IgD-negative memory B cell (primary cell): Measurements from ENCODE around the gene TBKBP1. TPM values are rescaled to one million over a fixed set of nuclear protein-coding genes. Genes with fewer than 3 reads are reported as not detected.
A peak's percentile ranks its signal among the peaks of the same experiment; 100 is the strongest.

Source experiments
- H3K27ac Mint-ChIP-seq, 3 donors: one replicate each; pipeline ENCODE4 v1.8.0; 2020 to 2022; ENCODE audit warnings: mild to moderate bottlenecking in 3 of 3, mixed read lengths in 3 of 3, moderate library complexity in 1 of 3
- H3K27me3 Mint-ChIP-seq: one replicate; pipeline ENCODE4 v1.8.0; 2021; ENCODE audit warnings: mixed read lengths
- H3K36me3 Mint-ChIP-seq: one replicate; pipeline ENCODE4 v1.8.0; 2020; ENCODE audit warnings: mild to moderate bottlenecking, mixed read lengths
- H3K4me1 Mint-ChIP-seq, 3 donors: one replicate each; pipeline ENCODE4 v1.8.0; 2020 to 2022; ENCODE audit warnings: mixed read lengths in 3 of 3, mild to moderate bottlenecking in 1 of 3
- H3K4me3 Mint-ChIP-seq, 4 donors: one replicate each; pipeline ENCODE4 v1.8.0; 2020 to 2022; ENCODE audit warnings: mild to moderate bottlenecking in 4 of 4, mixed read lengths in 4 of 4, moderate library complexity in 3 of 4
- H3K9me3 Mint-ChIP-seq, 3 donors: one replicate each; pipeline ENCODE4 v1.8.0; 2020 to 2021; ENCODE audit warnings: mixed read lengths in 3 of 3, mild to moderate bottlenecking in 1 of 3
- polyA plus RNA-seq: library from polyadenylated mRNA; unstranded; fragments of 300-500 nt; fragmentation: Illumina TruSeq; gene quantifications from one replicate; pipeline ENCODE4 v1.2.3, GENCODE V29; 2021

TBKBP1 gene
- polyA plus RNA-seq, 1 donor from 2014 or later, result 0.24 TPM

DNA sequence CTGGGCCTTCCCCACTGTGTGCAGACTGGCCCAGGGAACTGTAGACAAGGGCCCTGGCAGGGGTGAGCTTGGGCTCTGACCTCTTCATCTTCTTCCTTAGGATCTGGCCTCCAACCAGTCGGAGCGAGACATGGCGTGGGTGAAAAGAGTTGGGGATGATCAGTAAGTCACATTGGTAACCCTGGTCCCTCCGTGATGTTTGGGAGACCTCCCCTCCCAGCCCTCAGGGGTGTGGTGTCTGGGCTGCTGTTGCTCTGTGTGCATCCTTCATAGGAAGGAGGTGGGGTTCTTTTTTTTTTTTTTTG is 5.5 kb downstream of the TBKBP1 start:
- Mint-ChIP-seq H3K9me3 (no peaks in the 10 kb centered on the region), H3K4me3 (no peak overlapping the region), H3K27me3 (no peaks in the 10 kb centered on the region), H3K36me3 (no peaks in the 10 kb centered on the region), H3K4me1 (peaks cover 12 to 32% (median 31%) of the 10 kb centered on the region in 3 donors), H3K27ac (no peak overlapping the region)

DNA sequence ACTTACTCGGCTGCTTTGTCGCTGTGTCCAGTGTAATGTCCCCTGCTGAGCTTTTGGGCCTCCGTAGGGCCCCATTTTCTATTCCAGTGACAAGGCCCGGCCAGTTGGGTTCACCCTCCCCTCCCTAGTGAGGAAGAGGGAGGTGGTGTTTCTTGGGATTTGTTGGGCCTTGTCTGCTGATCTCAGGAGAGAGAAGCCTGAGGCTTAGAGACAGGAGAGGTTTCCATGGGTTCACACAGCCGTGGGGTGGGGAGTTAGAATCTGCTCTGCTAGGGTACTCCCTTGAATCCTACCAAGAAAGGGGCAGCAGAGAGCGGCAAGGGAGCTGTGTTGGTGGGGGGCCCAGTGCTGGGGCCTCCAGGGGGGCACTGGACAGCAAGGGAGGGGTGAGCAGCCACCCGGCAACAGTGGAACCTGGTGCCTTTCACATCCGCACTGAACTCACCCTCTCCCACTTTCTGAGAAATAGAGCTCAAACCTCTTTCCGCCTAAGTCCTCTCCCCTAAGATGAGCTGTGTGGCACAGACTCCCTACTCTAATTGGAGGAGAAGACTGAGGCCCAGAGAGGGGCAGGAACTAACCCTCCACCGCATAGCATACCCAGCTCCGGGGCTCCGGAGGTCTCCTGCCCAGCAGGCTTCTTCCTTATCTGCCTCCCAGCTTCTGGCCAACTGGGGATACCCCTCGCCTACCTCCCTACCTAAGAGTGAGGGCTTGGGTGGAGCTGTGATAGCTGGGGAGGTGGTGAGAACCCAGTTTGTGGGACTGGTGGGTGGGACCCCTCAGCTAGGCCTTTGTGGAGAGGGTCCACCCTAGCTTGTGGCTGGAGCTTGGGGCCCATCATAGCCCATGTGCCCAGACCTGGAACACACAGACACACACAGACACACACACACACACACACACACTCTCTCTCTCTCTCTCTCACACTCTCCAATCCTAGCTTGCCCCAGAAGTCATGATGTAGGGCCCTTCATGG is 6.8 kb downstream of the TBKBP1 start:
- Mint-ChIP-seq H3K36me3 (no peaks in the 10 kb centered on the region), H3K27ac (peak overlapping the region; percentile 42 to 74 (median 53)), H3K27me3 (peaks cover 3% of the 10 kb centered on the region), H3K4me3 (peak overlapping the region in 2 of 4 donors; percentile 68 to 76), H3K4me1 (peaks cover 25 to 40% (median 39%) of the 10 kb centered on the region in 3 donors), H3K9me3 (no peaks in the 10 kb centered on the region)

DNA sequence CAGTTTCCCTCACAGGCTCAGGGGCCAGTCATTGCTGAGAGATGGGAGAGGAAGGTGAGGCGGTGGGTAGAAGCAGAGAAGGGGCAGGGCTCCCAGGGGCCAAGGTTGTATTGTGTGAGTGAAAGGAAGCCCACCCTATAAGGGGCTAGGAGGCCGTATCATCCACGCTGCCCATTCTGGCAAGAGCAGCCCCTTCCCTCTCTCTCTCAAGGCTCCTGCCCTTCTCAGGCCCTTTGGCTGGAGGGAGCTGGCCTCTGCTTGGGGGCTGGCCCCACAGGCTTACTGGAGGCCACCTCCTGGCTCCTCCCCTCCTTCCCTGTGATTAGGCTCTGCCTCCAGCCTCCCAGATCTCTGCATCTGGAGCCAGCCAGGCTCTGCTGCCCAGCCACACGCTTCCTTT is 7.6 kb downstream of the TBKBP1 start:
- Mint-ChIP-seq H3K27me3 (peaks cover 3% of the 10 kb centered on the region), H3K4me3 (peak overlapping the region in 2 of 4 donors; percentile 33 to 72), H3K9me3 (no peaks in the 10 kb centered on the region), H3K4me1 (peaks cover 26 to 48% (median 45%) of the 10 kb centered on the region in 3 donors), H3K36me3 (no peaks in the 10 kb centered on the region), H3K27ac (peak overlapping the region in 2 of 3 donors; percentile 42 to 74)

DNA sequence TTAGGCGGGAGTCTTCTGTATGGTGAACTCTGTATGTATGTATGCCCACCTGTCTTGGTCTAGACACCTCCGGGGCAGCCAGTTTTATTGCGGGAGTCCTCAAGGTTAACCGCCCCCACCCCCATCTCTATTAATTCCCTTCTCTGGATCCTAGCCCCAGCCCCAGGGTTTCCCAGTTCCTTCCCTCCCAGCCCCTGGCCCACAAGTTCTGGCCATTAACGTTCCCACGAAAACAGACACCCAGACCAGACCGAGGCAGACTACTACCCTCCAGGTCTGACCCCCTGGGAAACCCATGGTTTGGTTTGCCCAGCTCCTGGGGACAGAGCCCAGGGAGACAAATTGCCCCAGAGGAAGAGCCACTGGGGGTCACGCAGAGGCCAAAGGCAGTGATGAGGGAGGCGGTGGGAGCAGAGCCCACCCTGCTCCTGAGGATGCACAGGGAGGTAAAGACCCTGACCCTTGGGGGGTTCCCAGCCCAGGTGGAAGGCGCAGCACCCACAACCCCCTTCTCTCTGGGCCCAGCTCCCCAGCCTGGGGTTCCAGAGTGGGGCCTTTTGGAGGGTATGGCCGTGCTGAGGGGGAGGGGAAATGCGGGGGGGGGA is 8.5 kb downstream of the TBKBP1 start:
- Mint-ChIP-seq H3K9me3 (no peaks in the 10 kb centered on the region), H3K27me3 (peaks cover 3% of the 10 kb centered on the region)

DNA sequence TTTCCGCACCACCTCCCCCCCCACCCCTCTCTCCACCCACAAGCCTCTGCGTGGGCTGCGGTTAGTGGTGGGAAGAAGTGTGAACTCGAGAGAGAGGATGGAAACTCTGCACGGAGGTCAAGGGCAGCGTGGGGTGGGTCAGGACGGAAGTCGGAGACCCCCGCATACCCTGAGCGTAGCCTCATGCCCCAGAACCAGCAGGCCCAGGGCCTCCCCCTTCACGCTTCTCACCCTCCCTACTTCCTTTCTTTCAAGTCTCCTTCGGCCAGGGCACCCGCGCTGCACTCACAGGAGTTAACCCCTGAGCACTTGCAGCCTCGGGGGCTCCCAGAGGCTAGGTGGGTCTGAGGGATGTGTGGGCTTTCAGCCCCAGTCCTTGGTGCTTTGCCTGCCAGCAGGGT is 9.2 kb downstream of the TBKBP1 start:
- Mint-ChIP-seq H3K36me3 (no peaks in the 10 kb centered on the region), H3K27me3 (peaks cover 3% of the 10 kb centered on the region), H3K9me3 (no peaks in the 10 kb centered on the region), H3K4me1 (peaks cover 33 to 54% (median 46%) of the 10 kb centered on the region in 3 donors), H3K4me3 (peak overlapping the region; percentile 57 to 92 (median 80)), H3K27ac (peak overlapping the region in 2 of 3 donors; percentile 77 to 97)

More for the DNA sequence above, 8.5 kb downstream of the TBKBP1 start:
- peaks cover 33 to 54% (median 46%) of the 10 kb centered on the region in 3 donors for H3K4me1 Mint-ChIP-seq
- H3K36me3 Mint-ChIP-seq, result no peaks in the 10 kb centered on the region
- H3K27ac Mint-ChIP-seq, result peak overlapping the region in 2 of 3 donors; percentile 42 to 64
- H3K4me3 Mint-ChIP-seq, result peak overlapping the region; percentile 52 to 74 (median 64)

DNA sequence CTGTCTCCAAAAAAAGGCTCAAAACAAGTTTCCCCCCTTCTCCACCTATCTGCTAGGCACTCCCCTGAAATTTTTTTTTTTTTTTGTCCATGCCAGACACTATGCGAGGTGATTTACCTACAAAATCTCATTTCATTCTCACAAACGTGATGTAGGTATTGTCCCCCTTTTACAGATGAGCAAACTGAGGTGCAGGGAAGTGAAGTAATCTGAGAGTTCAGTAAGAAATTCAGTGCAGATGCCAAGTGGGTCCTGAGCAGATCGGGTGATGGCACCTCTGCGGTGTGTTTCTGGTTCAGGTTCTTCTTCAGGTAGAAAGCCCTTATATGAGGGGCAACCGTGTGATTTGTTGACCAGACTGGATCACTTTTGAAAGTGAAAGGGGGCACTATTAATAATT is 9.7 kb downstream of the TBKBP1 start:
- H3K27ac Mint-ChIP-seq, result peak overlapping the region; percentile 77 to 97 (median 92)
- no peaks in the 10 kb centered on the region for H3K9me3 Mint-ChIP-seq
- H3K4me3 Mint-ChIP-seq, result peak overlapping the region; percentile 57 to 92 (median 80)
- peaks cover 33 to 54% (median 46%) of the 10 kb centered on the region in 3 donors for H3K4me1 Mint-ChIP-seq
- H3K36me3 Mint-ChIP-seq, result no peaks in the 10 kb centered on the region
- H3K27me3 Mint-ChIP-seq, result peaks cover 3% of the 10 kb centered on the region

DNA sequence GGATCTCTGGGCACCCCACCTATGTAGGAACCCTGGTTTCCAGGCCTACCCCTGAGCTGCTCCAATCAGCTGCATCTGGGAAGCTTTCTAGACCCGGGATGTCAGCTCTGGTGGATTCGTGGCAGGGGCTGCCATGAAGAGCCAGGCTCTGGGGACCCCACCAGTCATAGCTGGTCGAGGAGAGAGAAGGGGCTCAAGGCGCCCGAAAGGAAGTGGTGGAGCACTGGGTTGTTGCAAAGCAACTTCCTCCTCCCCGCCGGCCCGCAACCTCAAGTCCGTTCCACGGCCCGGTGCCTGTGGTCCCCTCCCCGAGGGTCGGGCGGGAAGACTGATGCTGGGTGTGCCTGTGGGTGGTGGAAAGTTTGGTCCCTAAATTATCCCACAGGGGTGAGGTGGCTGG is 10.2 kb downstream of the TBKBP1 start:
- Mint-ChIP-seq H3K36me3 (no peaks in the 10 kb centered on the region), H3K27ac (peak overlapping the region; percentile 77 to 97 (median 92)), H3K27me3 (peaks cover 3% of the 10 kb centered on the region), H3K4me3 (peak overlapping the region; percentile 57 to 92 (median 80)), H3K9me3 (no peaks in the 10 kb centered on the region), H3K4me1 (peaks cover 33 to 52% (median 46%) of the 10 kb centered on the region in 3 donors)

DNA sequence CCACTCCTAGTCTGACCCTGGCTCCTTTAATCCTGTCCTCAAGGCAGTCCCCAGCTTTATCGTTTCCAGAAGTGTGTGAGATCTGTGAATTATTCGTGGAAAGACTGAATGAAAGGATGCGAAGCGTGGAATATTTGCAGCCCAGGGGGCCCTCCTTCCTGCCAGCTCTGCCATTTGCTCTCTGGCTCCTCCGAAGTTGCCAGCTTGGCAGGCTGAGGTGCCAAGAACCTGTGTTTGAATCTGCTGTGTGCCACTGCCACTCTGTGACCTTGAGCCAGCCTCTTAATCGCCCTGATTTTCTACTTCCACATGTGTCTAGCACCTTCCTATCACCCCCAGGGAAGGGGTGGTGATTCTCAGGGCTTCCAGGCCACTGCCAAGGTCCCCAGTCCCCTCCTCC is 10.8 kb downstream of the TBKBP1 start:
- Mint-ChIP-seq H3K36me3 (no peaks in the 10 kb centered on the region), H3K4me1 (peaks cover 36 to 50% (median 44%) of the 10 kb centered on the region in 3 donors), H3K9me3 (no peaks in the 10 kb centered on the region), H3K4me3 (peak overlapping the region; percentile 57 to 92 (median 80)), H3K27me3 (peaks cover 3% of the 10 kb centered on the region), H3K27ac (peak overlapping the region in 2 of 3 donors; percentile 57 to 77)

DNA sequence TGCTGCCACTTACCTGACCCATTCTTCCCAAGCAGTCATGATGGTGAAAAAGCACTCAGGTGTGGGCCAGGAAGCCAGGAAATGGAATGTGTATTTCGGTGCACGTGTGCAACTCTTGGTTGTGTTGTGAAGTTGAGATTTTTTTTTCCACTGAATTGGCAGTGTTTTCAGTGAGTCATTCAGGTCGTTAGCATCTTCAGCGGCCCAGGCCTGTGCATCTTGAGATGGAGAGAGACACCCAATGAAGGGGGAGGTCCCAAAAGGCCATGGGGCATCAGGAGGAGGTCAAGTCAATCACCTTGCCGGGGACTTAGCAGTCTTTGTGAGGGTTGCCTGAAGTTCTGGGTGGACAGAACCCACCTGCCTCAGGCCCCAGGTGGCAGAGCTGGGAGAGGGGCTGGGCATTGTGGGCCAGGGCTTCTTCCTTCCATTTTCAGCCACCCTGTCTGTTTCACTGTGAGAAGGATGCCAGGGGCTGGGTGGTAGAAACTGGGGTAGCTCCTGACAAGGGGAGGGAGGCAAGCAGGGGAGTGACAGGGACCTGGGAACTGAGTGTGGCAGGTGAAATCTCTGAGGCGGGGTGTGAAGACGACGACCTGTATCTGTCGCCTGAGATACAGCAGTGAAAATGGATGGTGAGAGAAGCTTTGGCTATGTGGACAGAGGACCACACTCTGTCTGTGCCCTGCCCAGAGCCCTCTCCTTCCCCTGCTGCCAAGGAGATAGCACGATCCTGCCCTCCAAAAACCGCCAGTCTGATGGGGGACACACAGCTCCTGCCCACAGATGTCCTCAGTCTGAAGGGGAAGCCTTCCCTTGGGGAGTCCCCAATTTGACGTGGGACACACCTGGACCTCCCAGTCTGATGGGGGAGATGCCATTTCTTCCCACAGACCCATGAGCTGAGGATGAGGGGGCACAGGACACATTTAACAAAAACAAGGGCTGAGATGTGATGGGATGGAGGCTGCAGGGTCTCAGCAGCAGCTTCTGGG is 11.9 kb downstream of the TBKBP1 start:
- peak overlapping the region in 3 of 4 donors; percentile 6 to 70 (median 60) for H3K4me3 Mint-ChIP-seq
- H3K27me3 Mint-ChIP-seq, result peaks cover 3% of the 10 kb centered on the region
- peak overlapping the region in 2 of 3 donors; percentile 77 to 80 for H3K27ac Mint-ChIP-seq
- H3K4me1 Mint-ChIP-seq, result peaks cover 37 to 50% (median 46%) of the 10 kb centered on the region in 3 donors
- no peaks in the 10 kb centered on the region for H3K9me3 Mint-ChIP-seq
- no peaks in the 10 kb centered on the region for H3K36me3 Mint-ChIP-seq

DNA sequence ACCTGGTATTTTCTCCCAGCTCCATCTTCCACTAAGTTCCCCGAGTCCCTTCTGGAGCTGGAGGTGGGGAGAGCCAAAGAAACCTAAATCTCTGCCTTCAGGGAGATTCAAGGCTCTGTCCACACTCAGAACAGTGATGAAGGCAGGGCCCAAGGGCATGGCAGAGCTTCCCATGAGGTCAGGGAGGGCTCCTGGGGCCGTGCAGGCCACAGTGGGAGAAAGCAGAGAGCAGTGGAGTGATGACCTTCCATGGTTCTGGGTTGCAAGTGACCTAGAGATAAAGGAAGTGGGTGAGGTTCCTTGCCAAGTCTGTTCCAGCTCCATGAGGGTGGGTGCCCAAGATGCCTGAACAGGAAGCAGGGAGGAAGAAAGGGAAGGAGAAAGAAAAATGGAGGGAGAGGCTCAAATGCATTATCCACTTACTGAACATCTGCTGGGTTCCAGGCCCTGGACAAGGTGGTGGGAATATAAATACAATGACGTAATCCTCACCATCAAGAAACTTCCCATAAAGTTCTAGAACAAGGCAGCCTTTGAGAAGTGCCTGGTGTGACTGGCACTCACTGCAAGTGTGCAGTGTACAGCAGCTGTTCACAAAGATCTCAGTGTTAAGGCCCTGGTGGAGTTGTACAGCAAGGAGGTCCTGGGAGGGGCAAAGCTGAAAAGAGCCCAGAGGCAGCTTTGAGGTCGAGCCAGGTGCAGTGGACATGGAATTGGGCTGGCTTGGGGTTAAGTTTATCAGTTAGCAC is 13.3 kb downstream of the TBKBP1 start:
- H3K27ac Mint-ChIP-seq, result peak overlapping the region; percentile 42 to 80 (median 67)
- peaks cover 3% of the 10 kb centered on the region for H3K27me3 Mint-ChIP-seq
- peaks cover 42 to 49% (median 42%) of the 10 kb centered on the region in 3 donors for H3K4me1 Mint-ChIP-seq
- H3K4me3 Mint-ChIP-seq, result peak overlapping the region in 2 of 4 donors; percentile 54 to 76
- no peaks in the 10 kb centered on the region for H3K36me3 Mint-ChIP-seq
- H3K9me3 Mint-ChIP-seq, result no peaks in the 10 kb centered on the region

DNA sequence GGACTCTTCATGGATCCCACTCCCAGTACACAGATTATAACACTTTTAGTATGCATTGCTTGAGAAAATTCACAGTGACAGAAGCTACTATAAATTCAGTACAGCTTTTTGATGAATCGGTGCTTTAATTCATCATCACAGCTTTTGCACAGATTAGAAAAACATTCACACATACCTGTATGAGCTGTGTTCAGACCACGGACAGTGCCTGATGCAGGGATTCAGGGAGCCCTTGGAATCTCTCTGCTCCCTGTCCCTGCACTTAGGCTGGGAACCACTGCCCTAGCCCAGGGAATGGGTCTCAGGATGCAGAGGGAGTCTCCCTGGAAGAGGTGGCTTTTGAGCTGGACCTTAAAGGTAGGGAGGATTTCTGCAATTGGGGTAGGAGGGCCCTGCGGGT is 13.9 kb downstream of the TBKBP1 start:
- no peaks in the 10 kb centered on the region for H3K36me3 Mint-ChIP-seq
- H3K27me3 Mint-ChIP-seq, result peaks cover 3% of the 10 kb centered on the region
- H3K9me3 Mint-ChIP-seq, result no peaks in the 10 kb centered on the region
- H3K27ac Mint-ChIP-seq, result no peak overlapping the region
- H3K4me1 Mint-ChIP-seq, result peaks cover 40 to 52% (median 43%) of the 10 kb centered on the region in 3 donors
- no peak overlapping the region for H3K4me3 Mint-ChIP-seq

DNA sequence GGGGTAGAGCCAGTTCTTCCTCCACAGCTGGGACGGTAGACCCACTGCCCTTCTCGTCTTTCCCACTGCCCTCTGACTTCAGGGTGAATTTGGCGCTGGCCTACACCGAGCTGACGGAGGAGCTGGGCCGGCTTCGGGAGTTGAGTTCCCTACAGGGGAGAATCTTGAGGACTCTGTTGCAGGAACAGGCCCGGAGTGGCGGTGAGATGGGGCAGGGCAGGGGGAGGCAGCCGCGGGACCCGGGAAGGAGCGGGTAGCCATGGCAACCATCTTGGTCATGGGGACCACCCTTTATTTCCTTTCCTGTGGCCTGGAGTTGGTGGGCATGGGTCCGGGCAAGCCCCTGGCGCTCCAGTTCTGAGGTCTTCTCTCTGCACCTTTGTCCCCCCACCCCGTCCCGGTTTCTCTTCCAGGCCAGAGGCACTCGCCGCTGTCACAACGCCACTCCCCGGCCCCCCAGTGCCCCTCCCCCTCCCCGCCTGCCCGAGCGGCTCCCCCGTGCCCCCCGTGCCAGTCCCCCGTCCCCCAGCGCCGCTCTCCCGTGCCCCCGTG is 14.4 kb downstream of the TBKBP1 start:
- Mint-ChIP-seq H3K9me3 (no peaks in the 10 kb centered on the region), H3K4me3 (no peak overlapping the region), H3K36me3 (no peaks in the 10 kb centered on the region), H3K4me1 (peaks cover 41 to 51% (median 44%) of the 10 kb centered on the region in 3 donors), H3K27ac (no peak overlapping the region), H3K27me3 (peaks cover 3% of the 10 kb centered on the region)

DNA sequence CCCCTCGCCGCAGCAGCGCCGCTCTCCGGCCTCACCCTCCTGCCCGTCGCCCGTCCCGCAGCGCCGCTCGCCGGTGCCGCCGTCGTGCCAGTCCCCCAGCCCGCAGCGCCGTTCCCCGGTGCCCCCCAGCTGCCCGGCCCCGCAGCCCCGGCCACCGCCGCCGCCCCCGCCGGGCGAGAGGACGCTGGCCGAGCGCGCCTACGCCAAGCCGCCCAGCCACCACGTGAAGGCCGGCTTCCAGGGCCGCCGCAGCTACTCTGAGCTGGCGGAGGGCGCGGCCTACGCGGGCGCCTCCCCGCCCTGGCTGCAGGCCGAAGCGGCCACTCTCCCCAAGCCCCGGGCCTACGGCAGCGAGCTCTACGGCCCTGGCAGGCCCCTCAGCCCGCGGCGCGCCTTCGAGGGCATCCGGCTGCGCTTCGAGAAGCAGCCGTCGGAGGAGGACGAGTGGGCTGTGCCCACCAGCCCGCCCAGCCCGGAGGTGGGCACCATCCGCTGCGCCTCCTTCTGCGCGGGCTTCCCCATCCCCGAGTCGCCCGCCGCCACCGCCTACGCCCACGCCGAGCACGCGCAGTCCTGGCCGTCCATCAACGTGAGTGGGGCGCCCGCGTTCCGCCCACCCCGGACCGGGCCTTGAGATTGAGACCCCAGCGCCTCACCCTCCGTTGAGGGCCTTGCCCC is 15.0 kb downstream of the TBKBP1 start:
- H3K9me3 Mint-ChIP-seq, result no peaks in the 10 kb centered on the region
- peaks cover 3% of the 10 kb centered on the region for H3K27me3 Mint-ChIP-seq
- no peaks in the 10 kb centered on the region for H3K36me3 Mint-ChIP-seq
- no peak overlapping the region for H3K4me3 Mint-ChIP-seq
- peaks cover 37 to 48% (median 43%) of the 10 kb centered on the region in 3 donors for H3K4me1 Mint-ChIP-seq
- no peak overlapping the region for H3K27ac Mint-ChIP-seq
